AG08395 (cell line): ENCODE data around the gene ARHGAP32.
A peak's percentile ranks its signal among the peaks of the same experiment; 100 is the strongest.
"Not testable (repeated sequence)": the region's sequence is repeated elsewhere in the genome, so short reads cannot be mapped to it uniquely, and the experiment has no call there.

Source experiments
- DNase-seq: peaks from one replicate; pipeline ENCODE4 v3.0.0; 2012; ENCODE audit warnings: mixed read lengths, low spot score

Gene ARHGAP32

GRCh38 chr11:128931668-128932067, 260.5 kb downstream of the ARHGAP32 start:
- no peak for DNase-seq

GRCh38 chr11:128931066-128931465, 261.1 kb downstream of the ARHGAP32 start:
- DNase-seq, result no peak

- DNase-seq, result peak; percentile 14
Observed at GRCh38 chr11:128929991-128930390, 262.1 kb downstream of the ARHGAP32 start.

- no peak for DNase-seq
Observed at GRCh38 chr11:128929468-128929867, 262.7 kb downstream of the ARHGAP32 start.

GRCh38 chr11:128928400-128928799, 263.7 kb downstream of the ARHGAP32 start:
- DNase-seq, result no peak

- DNase-seq, result no peak
Observed at GRCh38 chr11:128927683-128928336, 264.3 kb downstream of the ARHGAP32 start.

- no peak for DNase-seq
Observed at GRCh38 chr11:128927108-128927461, 265.0 kb downstream of the ARHGAP32 start.

- no peak for DNase-seq
Observed at GRCh38 chr11:128926437-128927107, 265.6 kb downstream of the ARHGAP32 start.

- no peak for DNase-seq
Observed at GRCh38 chr11:128926000-128926399, 266.1 kb downstream of the ARHGAP32 start.

GRCh38 chr11:128925250-128925600, 266.9 kb downstream of the ARHGAP32 start:
- no peak for DNase-seq

GRCh38 chr11:128924510-128925249, 267.4 kb downstream of the ARHGAP32 start:
- no peak for DNase-seq

GRCh38 chr11:128924104-128924503, 268.0 kb downstream of the ARHGAP32 start:
- no peak for DNase-seq

GRCh38 chr11:128921793-128922192, 270.3 kb downstream of the ARHGAP32 start:
- DNase-seq, result no peak

GRCh38 chr11:128920666-128921065, 271.5 kb downstream of the ARHGAP32 start:
- no peak for DNase-seq

GRCh38 chr11:128919635-128920034, 272.5 kb downstream of the ARHGAP32 start:
- not testable (repeated sequence) for DNase-seq

GRCh38 chr11:128919216-128919615, 272.9 kb downstream of the ARHGAP32 start:
- no peak for DNase-seq

GRCh38 chr11:128917144-128917724, 274.9 kb downstream of the ARHGAP32 start:
- no peak for DNase-seq

GRCh38 chr11:128916681-128917080, 275.4 kb downstream of the ARHGAP32 start:
- DNase-seq, result no peak

- no peak for DNase-seq
Observed at GRCh38 chr11:128916037-128916572, 276.0 kb downstream of the ARHGAP32 start.

- DNase-seq, result no peak
Observed at GRCh38 chr11:128915149-128915521, 277.0 kb downstream of the ARHGAP32 start.
